A204.1 (cell line): ENCODE measurements around the gene TMEM235.
A peak's percentile ranks its signal among the peaks of the same experiment; 100 is the strongest.

Experiments
- FAIRE-seq: peaks from 2 replicates; lab custom pipeline; 2012; peaks lifted over from hg19 to GRCh38; lab: Jason Lieb, UNC

TMEM235 gene

DNA sequence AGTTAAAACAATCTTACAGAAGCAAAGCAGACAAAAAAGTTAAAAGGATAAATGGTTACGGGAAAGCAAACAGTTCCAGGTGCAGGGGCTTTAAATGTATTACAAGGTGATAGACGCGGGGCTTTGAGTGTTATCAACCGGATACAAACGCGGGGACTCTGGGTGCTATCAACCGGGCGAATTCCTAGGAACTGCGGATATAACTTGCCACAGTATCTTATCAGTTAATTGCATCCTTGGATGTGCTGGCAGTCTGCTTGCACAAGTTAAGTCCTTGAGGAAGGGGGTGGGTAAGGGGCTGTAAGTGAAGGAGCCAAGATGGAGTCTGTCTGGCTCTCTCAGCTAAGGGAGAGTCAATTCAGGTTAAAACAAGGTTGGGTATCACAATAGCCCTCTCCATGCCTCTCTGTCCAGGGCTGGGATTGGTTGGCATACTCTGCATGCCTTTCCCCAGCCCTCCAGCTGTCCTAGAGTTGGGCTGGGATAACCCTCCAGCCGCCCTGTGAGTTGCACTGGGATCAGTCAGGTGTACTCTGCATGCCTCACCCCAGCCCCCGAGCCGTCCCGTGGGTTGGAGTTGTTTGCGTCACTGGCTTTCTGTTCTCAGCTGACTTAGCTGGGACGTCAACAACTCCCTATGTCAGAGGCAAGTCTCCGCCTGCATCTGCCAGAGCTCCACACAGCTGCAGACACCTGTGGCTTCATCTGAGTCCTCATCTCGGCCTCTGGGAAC lies 40.9 kb downstream of the TMEM235 start:
- no peak for FAIRE-seq

- no peak for FAIRE-seq
These were observed 41.5 kb downstream of the TMEM235 start for GRCh38 chr17:78272914-78273258.

GRCh38 chr17:78273813-78274212 lies 42.4 kb downstream of the TMEM235 start:
- no peak for FAIRE-seq

DNA sequence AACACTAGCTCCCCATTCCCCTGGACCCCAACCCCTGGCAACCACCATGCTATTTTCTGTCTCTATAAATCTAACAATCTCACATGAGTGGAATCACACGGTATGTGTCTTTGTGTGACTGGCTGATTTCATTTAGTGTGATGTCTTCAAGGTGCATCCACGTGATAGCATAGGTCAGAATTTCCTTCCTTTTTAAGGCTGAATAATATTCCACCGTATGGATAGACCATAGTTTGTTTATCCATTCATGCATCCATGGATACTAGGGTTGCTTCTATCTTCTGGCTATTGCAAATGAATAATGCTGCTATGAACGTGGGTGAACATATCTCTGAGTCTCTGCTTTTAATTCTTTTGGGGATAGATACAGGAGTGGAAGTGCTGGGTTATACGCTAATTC lies 43.9 kb downstream of the TMEM235 start:
- FAIRE-seq, result no peak

DNA sequence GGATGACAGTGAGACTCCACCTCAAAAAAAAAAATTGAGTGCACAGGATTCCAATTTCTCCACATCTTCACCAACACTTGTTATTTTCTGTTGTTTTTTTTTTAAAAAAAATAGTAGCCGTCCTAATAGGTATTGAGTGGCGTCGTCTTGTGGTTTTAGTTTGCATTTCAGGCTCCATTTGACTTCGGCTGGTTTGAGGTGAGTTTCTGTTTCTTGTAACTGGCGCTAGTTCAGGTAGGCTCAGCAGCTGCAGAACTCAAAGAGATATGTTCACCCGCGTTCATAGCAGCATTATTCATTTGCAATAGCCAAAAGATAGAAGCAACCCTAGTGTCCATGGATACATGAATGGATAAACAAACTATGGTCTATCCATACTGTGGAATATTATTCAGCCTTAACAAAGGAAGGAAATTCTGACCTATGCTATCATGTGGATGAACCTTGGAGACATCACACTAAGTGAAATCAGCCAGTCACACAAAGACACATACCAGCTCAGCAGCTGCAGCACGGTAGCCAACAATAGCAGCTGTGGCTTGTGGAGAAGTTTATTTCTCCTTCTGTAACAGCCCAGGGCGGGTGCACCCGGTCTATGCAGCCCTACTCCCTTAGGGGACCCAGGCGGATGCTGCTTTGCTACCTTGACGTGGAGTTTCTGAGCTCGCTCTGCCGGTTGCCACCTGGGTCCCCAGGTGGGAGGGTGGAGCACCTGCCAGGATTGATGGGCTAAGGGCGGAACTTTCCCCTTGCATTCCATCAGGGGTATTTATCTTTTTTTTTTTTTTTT lies 44.9 kb downstream of the TMEM235 start:
- no peak for FAIRE-seq

GRCh38 chr17:78278139-78278741 lies 46.8 kb downstream of the TMEM235 start:
- no peak for FAIRE-seq

DNA sequence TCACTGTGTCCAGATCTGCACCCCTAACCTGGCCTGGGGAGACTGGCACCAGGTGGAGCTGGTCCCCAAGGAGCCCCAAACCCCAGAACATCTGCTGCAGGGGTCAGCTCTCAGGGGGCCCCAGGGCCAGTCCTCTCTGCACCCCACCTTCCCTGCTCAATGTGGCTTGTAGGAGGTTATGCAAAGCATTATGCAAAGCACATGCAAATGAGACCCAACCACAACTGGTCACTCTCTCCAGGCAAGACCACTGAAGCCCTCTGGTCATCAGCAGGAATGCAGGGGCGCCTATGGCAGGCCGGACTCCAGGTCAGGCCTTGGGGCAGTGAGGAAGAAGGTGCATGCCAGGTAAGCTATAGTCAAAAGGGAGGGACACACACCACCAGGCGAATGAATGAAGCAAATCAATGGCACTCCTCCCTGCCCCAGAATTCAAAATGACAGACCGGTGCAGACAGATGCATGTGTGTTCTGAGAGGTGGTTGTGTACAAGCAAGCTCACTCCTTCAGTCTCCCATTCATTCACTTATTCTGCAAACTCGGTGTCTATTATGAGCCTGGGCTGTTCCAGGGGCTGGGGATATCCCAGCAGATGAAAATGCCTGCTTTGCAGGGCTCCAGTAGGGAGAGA lies 48.0 kb downstream of the TMEM235 start:
- no peak for FAIRE-seq

DNA sequence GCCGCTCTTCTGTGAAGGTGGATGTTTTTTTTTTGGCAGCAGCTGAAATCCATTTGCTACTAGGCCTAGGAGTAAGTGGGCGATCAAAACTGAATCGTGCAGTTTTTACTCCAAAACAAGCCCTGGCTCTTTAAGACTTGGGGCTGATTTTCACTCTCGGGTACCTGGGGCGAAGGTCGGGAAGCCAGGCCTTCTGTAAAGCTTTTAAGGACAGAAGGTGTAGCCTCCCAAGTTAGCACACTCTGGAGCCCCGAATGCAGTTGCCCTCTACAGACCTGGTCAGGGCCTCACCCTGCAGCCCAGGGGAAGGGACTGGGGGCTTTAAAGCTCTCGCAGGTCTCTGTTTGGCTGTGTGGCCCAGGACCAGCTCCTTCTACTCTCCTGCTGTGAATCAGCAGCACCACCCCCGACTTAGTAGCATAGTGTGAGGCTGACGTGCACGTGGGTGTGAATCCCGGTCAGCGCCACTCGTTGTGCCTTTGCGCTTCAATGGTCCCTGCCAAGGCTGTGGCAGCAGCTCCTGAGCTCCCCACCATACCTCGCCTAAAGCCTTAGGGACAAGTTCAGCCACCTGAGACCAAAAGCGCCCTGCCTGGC lies 49.9 kb downstream of the TMEM235 start:
- FAIRE-seq, result no peak

DNA sequence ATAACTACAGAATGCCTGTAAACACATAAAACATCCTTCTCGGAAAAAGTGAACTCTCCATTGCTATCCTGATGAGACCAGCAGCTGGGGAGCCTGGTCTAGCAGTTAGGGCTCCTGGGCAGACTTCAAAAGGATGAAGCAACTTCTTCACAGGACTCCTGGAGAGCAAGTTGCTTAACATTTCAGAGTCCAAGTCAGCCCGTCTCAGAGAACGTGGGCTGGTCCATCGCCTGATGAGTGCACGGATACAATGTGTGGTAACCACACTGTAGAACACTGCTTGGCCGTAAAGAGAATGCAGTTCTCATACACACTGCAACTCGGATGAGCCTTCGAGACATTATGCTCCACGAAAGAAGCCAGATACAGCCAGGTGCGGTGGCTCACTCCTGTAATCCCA lies 52.7 kb downstream of the TMEM235 start:
- FAIRE-seq, result no peak

- no peak for FAIRE-seq
These were observed 57.6 kb downstream of the TMEM235 start for GRCh38 chr17:78289004-78289403.

GRCh38 chr17:78289802-78290363 lies 58.5 kb downstream of the TMEM235 start:
- FAIRE-seq, result peak; percentile 54
